Prostate gland (tissue), 2 donors: ENCODE measurements around the gene DDN. TPM values are rescaled to one million over a fixed set of nuclear protein-coding genes. Genes with fewer than 3 reads are reported as not detected.

Experiments
- DNase-seq: peaks from one replicate; pipeline ENCODE4 v3.0.0-alpha.2; 2019; ENCODE audit warnings: low spot score
- H3K27ac ChIP-seq, 2 donors: fragments of 200-600 bp; sonication (generic); 2 replicates each; pipeline ENCODE4 v1.5.1; 2017 to 2019
- H3K27me3 ChIP-seq: fragments of 200-600 bp; sonication (generic); replicated peaks from 2 replicates; pipeline ENCODE4 v1.5.1; 2019; ENCODE audit not compliant: insufficient read depth
- H3K36me3 ChIP-seq, 2 donors: fragments of 200-600 bp; sonication (generic); 1 replicate in 1 of 2; 2 replicates in 1 of 2; pipeline versions ENCODE4 v1.5.1 to v1.8.1; 2017 to 2019
- H3K4me1 ChIP-seq: fragments of 200-600 bp; sonication (generic); replicated peaks from 2 replicates; pipeline ENCODE4 v1.5.1; 2019
- H3K4me3 ChIP-seq, 2 donors: fragments of 200-600 bp; sonication (generic); 2 replicates each; pipeline ENCODE4 v1.5.1; 2017 to 2019
- H3K9me3 ChIP-seq: fragments of 200-600 bp; sonication (generic); 2 replicates; pipeline ENCODE4 v1.5.1; 2017
- POLR2A ChIP-seq: fragments of 450-650 bp; IDR thresholded peaks from one replicate; pipeline ENCODE4 v1.6.1; 2016; ENCODE audit warnings: antibody characterized with exemption, mild to moderate bottlenecking
- POLR2AphosphoS5 ChIP-seq: sonication (generic); formaldehyde crosslinking; IDR thresholded peaks from one replicate; pipeline ENCODE4 v1.6.1; 2017; ENCODE audit warnings: antibody characterized with exemption
- WGBS: methylation state at CpG from one replicate; pipeline ENCODE4 v1.1.5; 2018; 5-methylcytosine and 5-hydroxymethylcytosine counted together
- intact Hi-C: fragments of 100-400 bp; cut with DNase I; formaldehyde crosslinking; loops from one replicate; pipeline ENCODE4 v1.14.2; 2022
- total RNA-seq, 2 donors: library from RNA; depleted of rRNA; stranded (reverse); fragments of >200 nt; gene quantifications; one replicate each; pipeline ENCODE4 v1.1.0, GENCODE V29; 2016
- TF ChIP-seq, protein P1 (sequence below), 4 experiments: fragments of 200-600 bp in 2 of 4; fragments of 450-650 bp in 2 of 4; sonication (generic) in 2 of 4; IDR thresholded peaks; 1 replicate in 3 of 4; 2 replicates in 1 of 4; pipeline ENCODE4 v1.5.1; 2016 to 2019; ENCODE audit warnings: antibody characterized with exemption in 4 of 4, mild to moderate bottlenecking in 2 of 4, moderate library complexity in 2 of 4

Gene DDN
- total RNA-seq, 2 donors from 2014 or later: 1.0 TPM; not detected in 1

- no peaks in the 10 kb centered on the region for H3K4me1 ChIP-seq
- no peaks in the 10 kb centered on the region for H3K9me3 ChIP-seq
- TF ChIP-seq POLR2A: no peak
- TF ChIP-seq POLR2AphosphoS5: no peak
- TF ChIP-seq, protein P1, sequence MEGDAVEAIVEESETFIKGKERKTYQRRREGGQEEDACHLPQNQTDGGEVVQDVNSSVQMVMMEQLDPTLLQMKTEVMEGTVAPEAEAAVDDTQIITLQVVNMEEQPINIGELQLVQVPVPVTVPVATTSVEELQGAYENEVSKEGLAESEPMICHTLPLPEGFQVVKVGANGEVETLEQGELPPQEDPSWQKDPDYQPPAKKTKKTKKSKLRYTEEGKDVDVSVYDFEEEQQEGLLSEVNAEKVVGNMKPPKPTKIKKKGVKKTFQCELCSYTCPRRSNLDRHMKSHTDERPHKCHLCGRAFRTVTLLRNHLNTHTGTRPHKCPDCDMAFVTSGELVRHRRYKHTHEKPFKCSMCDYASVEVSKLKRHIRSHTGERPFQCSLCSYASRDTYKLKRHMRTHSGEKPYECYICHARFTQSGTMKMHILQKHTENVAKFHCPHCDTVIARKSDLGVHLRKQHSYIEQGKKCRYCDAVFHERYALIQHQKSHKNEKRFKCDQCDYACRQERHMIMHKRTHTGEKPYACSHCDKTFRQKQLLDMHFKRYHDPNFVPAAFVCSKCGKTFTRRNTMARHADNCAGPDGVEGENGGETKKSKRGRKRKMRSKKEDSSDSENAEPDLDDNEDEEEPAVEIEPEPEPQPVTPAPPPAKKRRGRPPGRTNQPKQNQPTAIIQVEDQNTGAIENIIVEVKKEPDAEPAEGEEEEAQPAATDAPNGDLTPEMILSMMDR (IDR thresholded peaks at IDR 0.05): no peak
- H3K27ac ChIP-seq: no peak overlapping the region
- no peak overlapping the region for H3K4me3 ChIP-seq
- intact Hi-C loops: no loop called here
- no peaks in the 10 kb centered on the region for H3K36me3 ChIP-seq
- DNase-seq: no peak
- H3K27me3 ChIP-seq: no peaks in the 10 kb centered on the region
Measured at GRCh38 chr12:48961801-48962200, 37.4 kb downstream of the DDN start.

DNA sequence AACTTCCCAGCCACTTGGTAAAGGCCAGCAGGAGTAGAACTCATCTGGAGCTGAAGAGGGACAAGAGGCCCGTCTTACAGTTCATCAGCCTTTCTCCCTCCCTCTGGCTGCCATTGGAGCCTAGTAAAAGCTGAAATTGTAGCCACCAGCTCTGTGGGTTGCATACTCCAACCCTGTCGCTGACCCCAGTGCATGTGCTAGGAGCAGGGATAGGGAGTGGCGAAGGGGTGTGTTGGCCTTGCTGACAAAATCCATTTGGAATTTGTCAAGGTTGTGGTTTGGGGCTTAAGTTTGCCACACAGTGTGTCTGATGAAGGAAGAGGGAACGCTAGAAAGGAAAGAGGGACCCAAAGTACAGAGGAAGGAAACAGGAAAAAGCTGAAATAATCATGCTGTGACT is 37.8 kb downstream of the DDN start:
- H3K4me1 ChIP-seq: no peaks in the 10 kb centered on the region
- TF ChIP-seq, protein P1 (IDR thresholded peaks at IDR 0.05): no peak
- TF ChIP-seq POLR2AphosphoS5 (no peak), POLR2A (no peak)
- no peaks in the 10 kb centered on the region for H3K36me3 ChIP-seq
- 43% methylated on average over 4 of the region's 4 CpGs for WGBS
- no peak overlapping the region for H3K27ac ChIP-seq
- intact Hi-C loops: no loop called here
- no peak for DNase-seq
- H3K4me3 ChIP-seq: no peak overlapping the region
- H3K27me3 ChIP-seq: no peaks in the 10 kb centered on the region
- H3K9me3 ChIP-seq: no peaks in the 10 kb centered on the region

- Histone ChIP-seq H3K27me3 (no peaks in the 10 kb centered on the region), H3K9me3 (no peaks in the 10 kb centered on the region), H3K4me1 (no peaks in the 10 kb centered on the region), H3K36me3 (no peaks in the 10 kb centered on the region), H3K4me3 (no peak overlapping the region), H3K27ac (no peak overlapping the region)
- 78% methylated on average over 3 of the region's 3 CpGs for WGBS
- TF ChIP-seq POLR2A (no peak), POLR2AphosphoS5 (no peak)
- TF ChIP-seq, protein P1 (IDR thresholded peaks at IDR 0.05): no peak
- DNase-seq: no peak
- intact Hi-C loops: no loop called here
Measured at GRCh38 chr12:48960834-48961233, 38.3 kb downstream of the DDN start.

- 9% methylated on average over 3 of the region's 3 CpGs for WGBS
Measured at GRCh38 chr12:48958049-48958388, 41.2 kb downstream of the DDN start.

More at GRCh38 chr12:48958049-48958388, 41.2 kb downstream of the DDN start:
- intact Hi-C loops: no loop called here
- H3K9me3 ChIP-seq: no peaks in the 10 kb centered on the region
- H3K4me3 ChIP-seq: no peak overlapping the region
- H3K27me3 ChIP-seq: no peaks in the 10 kb centered on the region
- no peak overlapping the region for H3K27ac ChIP-seq
- no peaks in the 10 kb centered on the region for H3K36me3 ChIP-seq
- peaks cover 4% of the 10 kb centered on the region for H3K4me1 ChIP-seq
- TF ChIP-seq POLR2AphosphoS5 (no peak), POLR2A (no peak)
- TF ChIP-seq, protein P1 (IDR thresholded peaks at IDR 0.05): no peak
- no peak for DNase-seq
